ENCODE data around the gene NRG3.

Gene NRG3

GRCh38 chr10:82685087-82685486, 810.1 kb downstream of the NRG3 start:
- DNase-seq (ENCODE audit: low read depth), result no peak

DNA sequence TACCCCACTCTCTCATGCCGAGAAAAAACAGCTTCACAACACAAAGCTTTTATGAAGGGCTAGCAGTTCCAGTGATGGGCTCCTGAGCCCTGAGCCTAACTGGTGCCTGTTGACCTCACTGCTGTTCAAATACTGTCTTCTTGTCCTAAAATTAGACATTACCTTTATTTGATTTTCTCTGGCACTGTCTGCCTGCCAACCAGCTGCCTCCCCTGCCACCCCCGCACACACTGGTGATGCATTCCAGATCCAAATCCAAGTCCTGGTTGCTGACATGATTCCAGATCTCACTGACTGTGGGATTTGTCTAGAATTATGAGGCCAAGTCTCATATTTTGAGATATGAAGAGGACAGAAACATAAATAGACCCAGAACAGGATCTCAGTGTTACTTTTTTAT, 816.2 kb downstream of the NRG3 start:
- no peak for DNase-seq (ENCODE audit: low read depth)

DNA sequence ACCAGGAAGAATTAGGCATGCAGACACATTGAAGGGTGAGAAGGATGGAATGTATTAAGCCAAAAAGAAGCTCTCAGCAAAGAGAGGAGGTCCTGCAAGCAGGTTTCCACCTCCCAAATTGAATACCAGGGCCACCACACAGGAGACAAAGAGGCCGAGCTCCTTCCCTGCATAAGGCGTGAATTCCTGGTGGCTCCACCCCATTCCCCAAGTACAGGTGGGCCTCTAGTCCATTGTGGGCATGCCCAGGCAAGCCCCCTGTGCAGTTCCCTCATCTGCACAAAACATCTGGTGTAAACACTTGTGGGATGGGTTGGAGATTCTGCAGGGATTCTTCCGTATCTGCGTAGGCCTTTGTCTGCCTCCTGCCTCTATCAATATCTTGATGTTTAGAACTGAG, 817.5 kb downstream of the NRG3 start:
- DNase-seq (ENCODE audit: low read depth), result no peak

GRCh38 chr10:82721831-82722230, 846.8 kb downstream of the NRG3 start:
- DNase-seq (ENCODE audit: low read depth), result no peak

- no peak for DNase-seq (ENCODE audit: low read depth)
Measured at GRCh38 chr10:82722273-82722672, 847.3 kb downstream of the NRG3 start.

- no peak for DNase-seq (ENCODE audit: low read depth)
Measured at GRCh38 chr10:82736305-82736704, 861.3 kb downstream of the NRG3 start.

DNA sequence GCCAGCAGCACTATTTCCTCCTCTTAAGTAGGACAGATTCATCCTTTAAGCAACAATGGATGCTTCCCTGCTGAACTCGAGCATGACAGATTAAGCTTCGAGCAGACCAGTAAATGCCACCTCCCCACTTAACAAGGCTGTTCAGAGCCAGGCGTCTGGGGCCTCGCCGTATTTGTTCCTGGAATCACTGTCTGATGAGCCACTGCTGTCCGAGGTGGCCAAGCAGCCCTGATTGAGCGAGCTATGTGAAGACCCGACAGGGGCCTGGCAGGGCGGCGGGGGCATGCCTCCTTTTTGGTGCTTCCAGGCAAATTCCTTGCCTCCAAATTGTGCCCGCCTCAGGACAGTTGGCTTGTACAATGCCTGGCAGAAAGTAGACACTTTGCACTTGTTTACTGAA, 862.6 kb downstream of the NRG3 start:
- no peak for DNase-seq (ENCODE audit: low read depth)

DNA sequence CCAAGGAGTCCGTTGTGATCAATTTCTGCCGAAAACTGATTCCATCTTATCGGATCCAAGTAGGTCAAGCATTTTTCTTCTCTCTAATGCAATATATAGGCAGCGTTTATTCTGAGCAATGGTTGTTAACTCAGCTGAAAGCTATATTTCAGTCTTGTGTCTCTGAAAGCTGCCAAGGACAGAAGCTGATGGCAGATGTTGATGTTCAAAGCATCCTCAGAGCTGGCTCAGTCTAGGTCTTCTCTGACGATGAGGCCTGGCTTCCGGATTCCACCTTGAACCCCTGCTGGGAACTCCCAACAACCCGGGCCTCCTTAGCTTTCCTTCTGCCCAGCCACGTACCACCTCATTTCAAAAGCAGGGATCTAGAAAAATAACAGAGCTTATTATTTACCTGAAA, 863.6 kb downstream of the NRG3 start:
- DNase-seq (ENCODE audit: low read depth), result no peak

- DNase-seq (ENCODE audit: low read depth), result peak; percentile 77
Measured at GRCh38 chr10:82742478-82742877, 867.5 kb downstream of the NRG3 start.

DNA sequence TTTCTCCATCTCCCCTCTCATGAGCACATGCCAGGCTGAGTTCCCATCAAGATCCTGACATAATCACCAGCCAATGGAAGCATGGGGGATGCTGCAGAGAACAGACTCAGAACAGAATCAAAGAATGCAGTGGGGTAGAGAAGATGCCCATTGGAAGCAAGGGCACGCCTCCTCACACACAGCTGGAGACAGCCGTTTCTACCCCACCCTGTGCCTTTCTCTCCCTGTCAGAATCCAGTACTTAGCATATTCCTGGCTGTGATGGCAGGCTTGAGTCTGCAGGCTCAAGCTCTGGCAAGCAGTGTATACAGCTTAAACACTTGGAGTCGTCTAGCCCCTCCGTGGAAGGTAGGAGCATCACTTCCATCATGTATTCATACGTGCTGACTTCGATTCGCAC, 867.9 kb downstream of the NRG3 start:
- no peak for DNase-seq (ENCODE audit: low read depth)

DNA sequence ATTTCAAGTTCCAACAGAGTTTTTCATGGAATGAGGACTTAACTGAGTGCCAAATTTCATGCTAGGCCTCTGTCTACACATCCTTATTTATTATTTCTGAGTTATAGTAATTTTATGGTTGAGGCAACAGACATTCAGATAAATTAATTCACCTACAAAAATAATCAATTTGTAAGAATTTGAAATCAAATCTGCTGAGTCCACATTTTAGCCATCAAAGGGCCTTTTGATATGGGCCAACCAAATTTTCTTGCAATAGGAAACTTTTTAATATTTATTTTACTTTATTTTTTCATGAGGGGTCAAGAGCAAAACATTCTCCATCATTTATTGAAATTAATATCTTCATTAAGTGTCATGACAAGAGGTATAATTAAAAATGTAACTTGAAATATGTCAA, 875.5 kb downstream of the NRG3 start:
- DNase-seq (ENCODE audit: low read depth), result no peak

DNA sequence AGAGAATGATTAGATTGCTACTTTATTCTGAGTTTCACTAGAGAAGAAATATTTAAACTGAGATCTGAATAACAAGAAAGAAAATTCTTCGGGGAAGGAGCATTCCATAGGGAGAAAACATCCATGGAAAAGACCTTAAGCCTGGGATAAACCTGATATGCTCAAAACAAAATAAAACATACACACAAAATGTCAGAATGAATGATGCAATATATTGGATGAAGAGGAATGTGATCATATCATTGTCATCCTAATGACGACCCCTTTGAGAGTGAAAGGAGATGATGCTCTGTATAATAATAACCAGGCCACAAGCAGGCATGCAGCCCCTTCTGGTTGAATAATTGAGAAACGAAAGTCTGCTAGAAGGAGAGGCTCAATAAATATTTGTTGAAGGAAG, 882.4 kb downstream of the NRG3 start:
- no peak for DNase-seq (ENCODE audit: low read depth)

- DNase-seq (ENCODE audit: low read depth), result no peak
Measured at GRCh38 chr10:82757901-82758300, 882.9 kb downstream of the NRG3 start.

GRCh38 chr10:82759050-82759449, 884.1 kb downstream of the NRG3 start:
- DNase-seq (ENCODE audit: low read depth), result no peak

- no peak for DNase-seq (ENCODE audit: low read depth)
Measured at GRCh38 chr10:82762641-82763040, 887.6 kb downstream of the NRG3 start.

DNA sequence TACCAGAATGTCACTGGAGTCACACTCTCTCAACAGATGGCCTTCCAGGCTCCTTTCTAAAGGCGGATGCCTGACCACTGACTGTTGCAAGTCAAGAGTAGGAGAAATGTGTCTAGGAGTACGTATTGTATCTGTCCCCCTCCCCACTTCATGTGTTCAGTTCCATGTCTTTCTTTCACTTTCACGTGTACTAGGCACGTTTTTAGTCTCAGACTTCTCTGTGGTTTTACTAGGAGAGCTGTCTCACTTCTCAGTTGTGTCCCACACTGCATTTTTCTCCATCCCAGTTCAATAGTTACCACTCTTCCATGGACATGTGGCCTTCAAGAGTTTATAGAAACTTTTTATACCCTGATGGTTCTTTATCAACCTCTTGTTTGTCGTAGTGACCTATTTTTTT, 893.0 kb downstream of the NRG3 start:
- DNase-seq (ENCODE audit: low read depth), result no peak

DNA sequence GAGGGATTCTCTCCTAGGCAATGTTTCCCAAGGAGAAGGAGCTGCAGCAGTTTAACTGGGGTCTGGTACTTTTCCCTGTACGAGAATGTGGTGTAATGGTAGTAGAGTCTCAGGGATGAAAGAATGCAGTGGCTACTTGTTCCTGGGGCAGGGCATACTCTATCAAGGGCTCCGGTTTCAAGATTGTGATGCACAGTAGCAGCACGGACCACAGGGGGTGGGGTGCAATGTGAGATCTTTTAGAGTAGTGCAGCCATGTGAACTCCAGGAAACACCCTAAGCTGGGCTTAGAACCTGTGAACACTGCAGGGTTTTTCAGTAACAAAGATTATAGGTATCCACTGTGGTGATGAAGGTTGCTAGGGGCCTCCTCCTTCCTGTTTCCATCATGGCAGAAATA, 903.9 kb downstream of the NRG3 start:
- no peak for DNase-seq (ENCODE audit: low read depth)

DNA sequence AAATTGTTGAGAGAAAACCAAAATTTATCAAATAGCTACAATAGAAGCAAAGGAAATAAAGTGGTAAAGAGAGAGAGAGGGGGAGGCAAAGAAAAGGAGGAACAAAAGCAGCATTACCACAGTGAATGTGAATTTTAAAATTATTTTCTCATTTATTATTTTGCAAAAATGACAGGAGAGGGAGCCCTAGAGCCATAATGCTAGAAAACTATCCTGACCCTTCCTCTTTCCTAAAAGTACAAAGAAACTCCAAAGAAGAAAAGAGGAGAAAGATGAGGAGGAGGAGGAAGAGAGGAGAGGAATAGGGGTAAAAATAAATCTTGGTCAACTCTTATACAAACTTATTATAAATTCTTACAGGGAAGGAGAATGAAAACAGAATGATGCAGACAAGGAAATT, 921.5 kb downstream of the NRG3 start:
- DNase-seq (ENCODE audit: low read depth), result peak; percentile 33

GRCh38 chr10:82801289-82801688, 926.3 kb downstream of the NRG3 start:
- no peak for DNase-seq (ENCODE audit: low read depth)

- DNase-seq (ENCODE audit: low read depth), result peak; percentile 25
Measured at GRCh38 chr10:82811621-82812020, 936.6 kb downstream of the NRG3 start.

- DNase-seq (ENCODE audit: low read depth), result peak; percentile 68
Measured at GRCh38 chr10:82813856-82814255, 938.9 kb downstream of the NRG3 start.

- peak; percentile 35 for DNase-seq (ENCODE audit: low read depth)
Measured at GRCh38 chr10:82814635-82815034, 939.6 kb downstream of the NRG3 start.

- DNase-seq (ENCODE audit: low read depth), result no peak
Measured at GRCh38 chr10:82815680-82816079, 940.7 kb downstream of the NRG3 start.

DNA sequence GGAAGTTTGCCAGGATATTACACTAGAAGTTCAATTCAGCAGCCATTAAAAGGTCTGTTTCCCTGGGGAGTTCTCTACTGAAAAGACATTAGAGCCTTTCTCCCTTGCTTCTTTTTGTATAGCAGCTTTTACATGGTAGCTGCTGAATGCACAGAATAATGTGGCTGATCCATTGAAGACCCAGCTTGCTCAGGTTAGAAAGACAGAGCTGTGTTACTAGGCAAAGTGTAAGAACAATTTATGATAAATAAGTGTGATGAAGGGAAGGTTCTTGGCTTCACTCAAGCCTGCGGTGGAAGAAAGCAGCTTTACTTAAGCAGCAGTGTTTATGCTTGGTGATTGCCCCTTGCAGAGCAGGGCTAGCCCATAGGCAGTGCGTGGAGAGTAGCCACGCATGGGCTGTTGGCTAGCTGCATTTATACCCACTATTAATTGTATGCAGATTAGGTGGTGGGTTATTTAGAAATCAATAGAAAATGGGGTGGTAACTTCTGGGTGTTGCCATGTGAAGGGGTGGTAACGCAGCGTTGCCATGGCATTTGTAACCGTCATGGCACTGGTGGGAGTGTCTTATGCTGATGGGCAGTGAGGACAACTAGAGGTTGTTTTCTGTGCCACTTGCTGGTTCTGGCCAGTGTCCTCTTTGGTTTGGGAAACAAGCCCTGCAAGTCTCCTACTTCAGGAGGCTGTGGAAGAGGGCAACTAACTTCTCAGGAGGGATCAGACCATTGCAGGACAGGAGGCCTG, 942.9 kb downstream of the NRG3 start:
- DNase-seq (ENCODE audit: low read depth), result no peak

GRCh38 chr10:82821043-82821442, 946.0 kb downstream of the NRG3 start:
- no peak for DNase-seq (ENCODE audit: low read depth)

All from ELR (cell line).